Loucy (cell line): Measurements from ENCODE around the gene AGAP1.

Source experiments
- EZH2phosphoT487 ChIP-seq: fragments of 200-600 bp; IDR thresholded peaks from 2 replicates; pipeline ENCODE4 v1.6.1; 2018; ENCODE audit warnings: antibody characterized with exemption, mild to moderate bottlenecking, moderate library complexity, borderline replicate concordance
- TF ChIP-seq, protein P1 (sequence below): fragments of 200-600 bp; sonication (generic); conservative IDR thresholded peaks from 2 replicates; pipeline ENCODE4 v1.5.1; 2014; ENCODE audit warnings: mild to moderate bottlenecking, antibody characterized with exemption, low read length

DNA sequence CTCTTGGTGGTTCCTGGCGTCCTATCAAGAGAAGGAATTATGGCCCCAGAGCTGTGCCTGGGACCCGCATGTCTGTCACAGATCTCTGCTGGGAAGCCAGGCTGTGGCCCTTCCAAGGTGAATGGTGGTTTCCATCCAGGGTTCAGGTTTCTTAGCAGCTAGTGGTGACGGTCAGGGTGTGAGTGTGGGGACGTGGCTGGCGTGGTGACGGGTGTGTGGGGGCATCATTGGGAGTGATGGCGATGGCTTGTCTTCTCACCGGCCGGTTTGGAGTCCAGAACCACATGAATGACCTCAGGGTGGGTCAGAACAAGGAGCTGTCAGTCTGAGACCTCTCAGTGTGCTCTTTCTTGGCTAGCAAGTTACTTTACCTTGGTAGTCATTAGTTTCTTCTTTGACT is 52.6 kb downstream of the AGAP1 start:
- TF ChIP-seq, protein P1, sequence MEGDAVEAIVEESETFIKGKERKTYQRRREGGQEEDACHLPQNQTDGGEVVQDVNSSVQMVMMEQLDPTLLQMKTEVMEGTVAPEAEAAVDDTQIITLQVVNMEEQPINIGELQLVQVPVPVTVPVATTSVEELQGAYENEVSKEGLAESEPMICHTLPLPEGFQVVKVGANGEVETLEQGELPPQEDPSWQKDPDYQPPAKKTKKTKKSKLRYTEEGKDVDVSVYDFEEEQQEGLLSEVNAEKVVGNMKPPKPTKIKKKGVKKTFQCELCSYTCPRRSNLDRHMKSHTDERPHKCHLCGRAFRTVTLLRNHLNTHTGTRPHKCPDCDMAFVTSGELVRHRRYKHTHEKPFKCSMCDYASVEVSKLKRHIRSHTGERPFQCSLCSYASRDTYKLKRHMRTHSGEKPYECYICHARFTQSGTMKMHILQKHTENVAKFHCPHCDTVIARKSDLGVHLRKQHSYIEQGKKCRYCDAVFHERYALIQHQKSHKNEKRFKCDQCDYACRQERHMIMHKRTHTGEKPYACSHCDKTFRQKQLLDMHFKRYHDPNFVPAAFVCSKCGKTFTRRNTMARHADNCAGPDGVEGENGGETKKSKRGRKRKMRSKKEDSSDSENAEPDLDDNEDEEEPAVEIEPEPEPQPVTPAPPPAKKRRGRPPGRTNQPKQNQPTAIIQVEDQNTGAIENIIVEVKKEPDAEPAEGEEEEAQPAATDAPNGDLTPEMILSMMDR: no peak
- TF ChIP-seq EZH2phosphoT487: no peak
